ENCODE data around the gene EYA2. TPM values are rescaled to one million over a fixed set of nuclear protein-coding genes. Genes with fewer than 3 reads are reported as not detected.

Gene EYA2
- total RNA-seq, 1 donor from 2014 or later = 8.1 TPM

GRCh38 chr20:46937533-46938226 lies 43.0 kb downstream of the EYA2 start:
- H3K27me3 Mint-ChIP-seq = no peaks in the 10 kb centered on the region
- H3K9me3 Mint-ChIP-seq = no peaks in the 10 kb centered on the region
- no peaks in the 10 kb centered on the region for H3K36me3 Mint-ChIP-seq
- TF ChIP-seq, protein P1, sequence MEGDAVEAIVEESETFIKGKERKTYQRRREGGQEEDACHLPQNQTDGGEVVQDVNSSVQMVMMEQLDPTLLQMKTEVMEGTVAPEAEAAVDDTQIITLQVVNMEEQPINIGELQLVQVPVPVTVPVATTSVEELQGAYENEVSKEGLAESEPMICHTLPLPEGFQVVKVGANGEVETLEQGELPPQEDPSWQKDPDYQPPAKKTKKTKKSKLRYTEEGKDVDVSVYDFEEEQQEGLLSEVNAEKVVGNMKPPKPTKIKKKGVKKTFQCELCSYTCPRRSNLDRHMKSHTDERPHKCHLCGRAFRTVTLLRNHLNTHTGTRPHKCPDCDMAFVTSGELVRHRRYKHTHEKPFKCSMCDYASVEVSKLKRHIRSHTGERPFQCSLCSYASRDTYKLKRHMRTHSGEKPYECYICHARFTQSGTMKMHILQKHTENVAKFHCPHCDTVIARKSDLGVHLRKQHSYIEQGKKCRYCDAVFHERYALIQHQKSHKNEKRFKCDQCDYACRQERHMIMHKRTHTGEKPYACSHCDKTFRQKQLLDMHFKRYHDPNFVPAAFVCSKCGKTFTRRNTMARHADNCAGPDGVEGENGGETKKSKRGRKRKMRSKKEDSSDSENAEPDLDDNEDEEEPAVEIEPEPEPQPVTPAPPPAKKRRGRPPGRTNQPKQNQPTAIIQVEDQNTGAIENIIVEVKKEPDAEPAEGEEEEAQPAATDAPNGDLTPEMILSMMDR (conservative IDR thresholded peaks at IDR 0.05) = no peak
- peaks cover 13% of the 10 kb centered on the region for H3K4me1 Mint-ChIP-seq (ENCODE audit: unreplicated experiment)
- no peak overlapping the region for H3K4me3 Mint-ChIP-seq
- H3K27ac Mint-ChIP-seq = no peak overlapping the region
- no peak for DNase-seq (ENCODE audit: extremely low spot score, unreplicated experiment)

DNA sequence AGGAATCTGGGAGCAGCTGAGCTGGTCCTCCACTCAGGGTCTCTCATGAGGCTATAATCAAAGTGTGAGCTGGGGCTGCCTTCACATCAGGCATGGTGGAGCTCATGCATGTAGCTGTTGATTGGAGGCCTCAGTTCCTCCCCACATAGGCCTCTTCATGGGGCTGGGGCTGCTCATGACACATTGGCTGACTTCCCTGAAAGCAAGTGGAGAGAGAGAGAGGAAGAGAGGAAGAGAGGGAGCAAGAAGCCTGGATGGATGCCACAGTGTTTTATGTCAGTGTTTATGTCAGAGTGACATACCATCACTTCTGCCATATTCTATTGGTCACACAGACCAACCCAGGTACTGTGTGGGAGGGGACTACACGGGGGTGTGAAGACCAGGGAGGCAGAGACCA lies 43.8 kb downstream of the EYA2 start:
- TF ChIP-seq, protein P1 (conservative IDR thresholded peaks at IDR 0.05) = no peak
- no peaks in the 10 kb centered on the region for H3K27me3 Mint-ChIP-seq
- no peaks in the 10 kb centered on the region for H3K36me3 Mint-ChIP-seq
- H3K27ac Mint-ChIP-seq = no peak overlapping the region
- peaks cover 13% of the 10 kb centered on the region for H3K4me1 Mint-ChIP-seq (ENCODE audit: unreplicated experiment)
- no peaks in the 10 kb centered on the region for H3K9me3 Mint-ChIP-seq
- no peak overlapping the region for H3K4me3 Mint-ChIP-seq
- no peak for DNase-seq (ENCODE audit: extremely low spot score, unreplicated experiment)

GRCh38 chr20:46939031-46939965 lies 44.7 kb downstream of the EYA2 start:
- TF ChIP-seq, protein P1 (conservative IDR thresholded peaks at IDR 0.05) = peak; percentile 63
- H3K27ac Mint-ChIP-seq = no peak overlapping the region
- no peaks in the 10 kb centered on the region for H3K9me3 Mint-ChIP-seq
- H3K27me3 Mint-ChIP-seq = no peaks in the 10 kb centered on the region
- DNase-seq (ENCODE audit: extremely low spot score, unreplicated experiment) = no peak
- H3K4me3 Mint-ChIP-seq = no peak overlapping the region
- no peaks in the 10 kb centered on the region for H3K36me3 Mint-ChIP-seq
- peaks cover 13% of the 10 kb centered on the region for H3K4me1 Mint-ChIP-seq (ENCODE audit: unreplicated experiment)

GRCh38 chr20:46940616-46941015 lies 46.0 kb downstream of the EYA2 start:
- no peak for DNase-seq (ENCODE audit: extremely low spot score, unreplicated experiment)
- TF ChIP-seq, protein P1 (conservative IDR thresholded peaks at IDR 0.05) = no peak
- H3K27ac Mint-ChIP-seq = no peak overlapping the region
- no peaks in the 10 kb centered on the region for H3K27me3 Mint-ChIP-seq
- no peaks in the 10 kb centered on the region for H3K36me3 Mint-ChIP-seq
- H3K4me3 Mint-ChIP-seq = no peak overlapping the region
- no peaks in the 10 kb centered on the region for H3K9me3 Mint-ChIP-seq
- H3K4me1 Mint-ChIP-seq (ENCODE audit: unreplicated experiment) = peaks cover 16% of the 10 kb centered on the region

DNA sequence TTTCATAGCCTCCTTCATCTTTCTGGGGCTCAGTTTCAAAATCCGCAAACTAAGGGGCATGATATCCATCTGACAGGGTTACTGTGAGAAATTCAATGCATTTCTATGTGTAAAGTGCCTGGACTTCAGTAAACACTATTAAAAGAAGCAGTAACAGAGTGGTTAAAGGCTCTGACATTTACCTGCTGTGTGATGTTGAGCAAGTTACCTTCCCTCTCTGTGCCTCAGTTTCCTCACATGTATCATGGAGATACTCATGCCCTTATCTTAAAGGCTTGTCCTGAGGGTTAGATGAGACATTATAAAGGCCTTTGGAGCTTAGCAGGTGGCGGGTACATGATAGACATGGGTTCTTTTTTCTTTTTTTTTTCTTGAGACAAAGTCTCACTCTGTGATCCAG lies 46.8 kb downstream of the EYA2 start:
- no peak overlapping the region for H3K27ac Mint-ChIP-seq
- no peak overlapping the region for H3K4me3 Mint-ChIP-seq

More for the DNA sequence above, 46.8 kb downstream of the EYA2 start:
- Mint-ChIP-seq H3K27me3 (no peaks in the 10 kb centered on the region), H3K9me3 (no peaks in the 10 kb centered on the region), H3K4me1 (ENCODE audit: unreplicated experiment) (peaks cover 18% of the 10 kb centered on the region), H3K36me3 (no peaks in the 10 kb centered on the region)
- TF ChIP-seq, protein P1 (conservative IDR thresholded peaks at IDR 0.05) = no peak
- no peak for DNase-seq (ENCODE audit: extremely low spot score, unreplicated experiment)

Measured in type B pancreatic cell (in vitro differentiated cells).